ENCODE results near the gene RNF128. TPM values are rescaled to one million over a fixed set of nuclear protein-coding genes. Genes with fewer than 3 reads are reported as not detected.
A peak's percentile ranks its signal among the peaks of the same experiment; 100 is the strongest.

RNF128 gene
- total RNA-seq: under 0.01 TPM

- H3K36me3 ChIP-seq (ENCODE audit: control insufficient read depth in 3 of 3, insufficient read depth in 3 of 3, low read length in 3 of 3): no peaks in the 10 kb centered on the region
- no peaks in the 10 kb centered on the region for H3K4me1 ChIP-seq (ENCODE audit: control insufficient read depth in 3 of 3, insufficient read depth in 3 of 3, low read length in 3 of 3)
- peak within 1 kb of the TSS; percentile 63 for H3K27ac ChIP-seq (ENCODE audit: low read depth, low read length)
- no peaks in the 10 kb centered on the region for H3K9me3 ChIP-seq (ENCODE audit: control insufficient read depth in 3 of 3, low read length in 3 of 3)
- peak within 1 kb of the TSS; percentile 73 to 78 (median 74) for H3K4me3 ChIP-seq (ENCODE audit: low read length in 3 of 3)
- H3K27me3 ChIP-seq (ENCODE audit: control insufficient read depth in 3 of 3, insufficient read depth in 3 of 3, low read length in 3 of 3): peaks cover 0 to 11% (median 0%) of the 10 kb centered on the region in 3 donors
- H3K9ac ChIP-seq (ENCODE audit: low read depth in 1 of 3, low read length in 3 of 3): peak within 1 kb of the TSS; percentile 76 to 85 (median 77)
These were observed at the start of gene RNF128 for GRCh38 chrX:106726485-106727437. Gene RNF128, plus strand, starts transcription at chrX:106726701. Its CDS starts 213 bp downstream, at chrX:106726914.

- Histone ChIP-seq H3K36me3 (ENCODE audit: control insufficient read depth in 3 of 3, insufficient read depth in 3 of 3, low read length in 3 of 3) (no peaks in the 10 kb centered on the region), H3K27me3 (ENCODE audit: control insufficient read depth in 3 of 3, insufficient read depth in 3 of 3, low read length in 3 of 3) (peaks cover 0 to 3% (median 0%) of the 10 kb centered on the region in 3 donors), H3K4me3 (ENCODE audit: low read length in 3 of 3) (no peak overlapping the region), H3K4me1 (ENCODE audit: control insufficient read depth in 3 of 3, insufficient read depth in 3 of 3, low read length in 3 of 3) (no peaks in the 10 kb centered on the region), H3K9me3 (ENCODE audit: control insufficient read depth in 3 of 3, low read length in 3 of 3) (no peaks in the 10 kb centered on the region), H3K9ac (ENCODE audit: low read depth in 1 of 3, low read length in 3 of 3) (no peak overlapping the region), H3K27ac (ENCODE audit: low read depth, low read length) (no peak overlapping the region)
These were observed 45.8 kb upstream of the RNF128 start for GRCh38 chrX:106680716-106681115.

- Histone ChIP-seq H3K4me1 (ENCODE audit: control insufficient read depth in 3 of 3, insufficient read depth in 3 of 3, low read length in 3 of 3) (no peaks in the 10 kb centered on the region), H3K27ac (ENCODE audit: low read depth, low read length) (no peak overlapping the region), H3K9ac (ENCODE audit: low read depth in 1 of 3, low read length in 3 of 3) (no peak overlapping the region), H3K4me3 (ENCODE audit: low read length in 3 of 3) (no peak overlapping the region), H3K27me3 (ENCODE audit: control insufficient read depth in 3 of 3, insufficient read depth in 3 of 3, low read length in 3 of 3) (peaks cover 0 to 3% (median 0%) of the 10 kb centered on the region in 3 donors), H3K36me3 (ENCODE audit: control insufficient read depth in 3 of 3, insufficient read depth in 3 of 3, low read length in 3 of 3) (no peaks in the 10 kb centered on the region), H3K9me3 (ENCODE audit: control insufficient read depth in 3 of 3, low read length in 3 of 3) (no peaks in the 10 kb centered on the region)
These were observed 42.3 kb upstream of the RNF128 start for GRCh38 chrX:106684207-106684606.

GRCh38 chrX:106692425-106693065 lies 34.0 kb upstream of the RNF128 start:
- Histone ChIP-seq H3K27ac (ENCODE audit: low read depth, low read length) (no peak overlapping the region), H3K27me3 (ENCODE audit: control insufficient read depth in 3 of 3, insufficient read depth in 3 of 3, low read length in 3 of 3) (peaks cover 0 to 3% (median 0%) of the 10 kb centered on the region in 3 donors), H3K9ac (ENCODE audit: low read depth in 1 of 3, low read length in 3 of 3) (no peak overlapping the region), H3K36me3 (ENCODE audit: control insufficient read depth in 3 of 3, insufficient read depth in 3 of 3, low read length in 3 of 3) (no peaks in the 10 kb centered on the region), H3K4me3 (ENCODE audit: low read length in 3 of 3) (no peak overlapping the region), H3K4me1 (ENCODE audit: control insufficient read depth in 3 of 3, insufficient read depth in 3 of 3, low read length in 3 of 3) (no peaks in the 10 kb centered on the region), H3K9me3 (ENCODE audit: control insufficient read depth in 3 of 3, low read length in 3 of 3) (no peaks in the 10 kb centered on the region)

GRCh38 chrX:106696502-106696901 lies 30.0 kb upstream of the RNF128 start:
- peaks cover 0 to 3% (median 0%) of the 10 kb centered on the region in 3 donors for H3K27me3 ChIP-seq (ENCODE audit: control insufficient read depth in 3 of 3, insufficient read depth in 3 of 3, low read length in 3 of 3)
- no peaks in the 10 kb centered on the region for H3K4me1 ChIP-seq (ENCODE audit: control insufficient read depth in 3 of 3, insufficient read depth in 3 of 3, low read length in 3 of 3)
- no peak overlapping the region for H3K27ac ChIP-seq (ENCODE audit: low read depth, low read length)
- H3K36me3 ChIP-seq (ENCODE audit: control insufficient read depth in 3 of 3, insufficient read depth in 3 of 3, low read length in 3 of 3): no peaks in the 10 kb centered on the region
- H3K4me3 ChIP-seq (ENCODE audit: low read length in 3 of 3): no peak overlapping the region
- H3K9me3 ChIP-seq (ENCODE audit: control insufficient read depth in 3 of 3, low read length in 3 of 3): no peaks in the 10 kb centered on the region
- H3K9ac ChIP-seq (ENCODE audit: low read depth in 1 of 3, low read length in 3 of 3): no peak overlapping the region

GRCh38 chrX:106698693-106699092 lies 27.8 kb upstream of the RNF128 start:
- no peak overlapping the region for H3K27ac ChIP-seq (ENCODE audit: low read depth, low read length)
- no peak overlapping the region for H3K4me3 ChIP-seq (ENCODE audit: low read length in 3 of 3)
- no peaks in the 10 kb centered on the region for H3K4me1 ChIP-seq (ENCODE audit: control insufficient read depth in 3 of 3, insufficient read depth in 3 of 3, low read length in 3 of 3)
- no peaks in the 10 kb centered on the region for H3K36me3 ChIP-seq (ENCODE audit: control insufficient read depth in 3 of 3, insufficient read depth in 3 of 3, low read length in 3 of 3)
- no peaks in the 10 kb centered on the region for H3K9me3 ChIP-seq (ENCODE audit: control insufficient read depth in 3 of 3, low read length in 3 of 3)
- no peaks in the 10 kb centered on the region for H3K27me3 ChIP-seq (ENCODE audit: control insufficient read depth in 3 of 3, insufficient read depth in 3 of 3, low read length in 3 of 3)
- H3K9ac ChIP-seq (ENCODE audit: low read depth in 1 of 3, low read length in 3 of 3): no peak overlapping the region

GRCh38 chrX:106702636-106703035 lies 23.9 kb upstream of the RNF128 start:
- Histone ChIP-seq H3K27ac (ENCODE audit: low read depth, low read length) (no peak overlapping the region), H3K4me3 (ENCODE audit: low read length in 3 of 3) (no peak overlapping the region), H3K9ac (ENCODE audit: low read depth in 1 of 3, low read length in 3 of 3) (no peak overlapping the region), H3K4me1 (ENCODE audit: control insufficient read depth in 3 of 3, insufficient read depth in 3 of 3, low read length in 3 of 3) (peaks cover 0 to 2% (median 1%) of the 10 kb centered on the region in 3 donors), H3K9me3 (ENCODE audit: control insufficient read depth in 3 of 3, low read length in 3 of 3) (no peaks in the 10 kb centered on the region), H3K36me3 (ENCODE audit: control insufficient read depth in 3 of 3, insufficient read depth in 3 of 3, low read length in 3 of 3) (no peaks in the 10 kb centered on the region), H3K27me3 (ENCODE audit: control insufficient read depth in 3 of 3, insufficient read depth in 3 of 3, low read length in 3 of 3) (no peaks in the 10 kb centered on the region)

GRCh38 chrX:106706466-106706865 lies 20.0 kb upstream of the RNF128 start:
- Histone ChIP-seq H3K4me3 (ENCODE audit: low read length in 3 of 3) (no peak overlapping the region), H3K27ac (ENCODE audit: low read depth, low read length) (no peak overlapping the region)

GRCh38 chrX:106707771-106708454 lies 18.6 kb upstream of the RNF128 start:
- H3K27me3 ChIP-seq (ENCODE audit: control insufficient read depth in 3 of 3, insufficient read depth in 3 of 3, low read length in 3 of 3): no peaks in the 10 kb centered on the region
- H3K4me1 ChIP-seq (ENCODE audit: control insufficient read depth in 3 of 3, insufficient read depth in 3 of 3, low read length in 3 of 3): peaks cover 4 to 6% (median 5%) of the 10 kb centered on the region in 3 donors
- H3K27ac ChIP-seq (ENCODE audit: low read depth, low read length): peak overlapping the region; percentile 81
- H3K9me3 ChIP-seq (ENCODE audit: control insufficient read depth in 3 of 3, low read length in 3 of 3): no peaks in the 10 kb centered on the region
- no peaks in the 10 kb centered on the region for H3K36me3 ChIP-seq (ENCODE audit: control insufficient read depth in 3 of 3, insufficient read depth in 3 of 3, low read length in 3 of 3)
- H3K9ac ChIP-seq (ENCODE audit: low read depth in 1 of 3, low read length in 3 of 3): peak overlapping the region; percentile 26 to 51 (median 29)
- H3K4me3 ChIP-seq (ENCODE audit: low read length in 3 of 3): peak overlapping the region in 1 of 3 donors; percentile 3

More at GRCh38 chrX:106706466-106706865, 20.0 kb upstream of the RNF128 start:
- no peaks in the 10 kb centered on the region for H3K27me3 ChIP-seq (ENCODE audit: control insufficient read depth in 3 of 3, insufficient read depth in 3 of 3, low read length in 3 of 3)
- H3K36me3 ChIP-seq (ENCODE audit: control insufficient read depth in 3 of 3, insufficient read depth in 3 of 3, low read length in 3 of 3): no peaks in the 10 kb centered on the region
- H3K9me3 ChIP-seq (ENCODE audit: control insufficient read depth in 3 of 3, low read length in 3 of 3): no peaks in the 10 kb centered on the region
- H3K9ac ChIP-seq (ENCODE audit: low read depth in 1 of 3, low read length in 3 of 3): no peak overlapping the region
- peaks cover 4 to 6% (median 5%) of the 10 kb centered on the region in 3 donors for H3K4me1 ChIP-seq (ENCODE audit: control insufficient read depth in 3 of 3, insufficient read depth in 3 of 3, low read length in 3 of 3)

All from skeletal muscle tissue (tissue), 4 donors.